Iris pigment epithelial cell (primary cell): ENCODE data around the gene CFAP97.
"Not testable (repeated sequence)": the region's sequence is repeated elsewhere in the genome, so short reads cannot be mapped to it uniquely, and the experiment has no call there.

Source experiments
- DNase-seq: peaks from one replicate; pipeline ENCODE4 v3.0.0-alpha.2; 2011; ENCODE audit warnings: low read depth

The CFAP97 gene

DNA sequence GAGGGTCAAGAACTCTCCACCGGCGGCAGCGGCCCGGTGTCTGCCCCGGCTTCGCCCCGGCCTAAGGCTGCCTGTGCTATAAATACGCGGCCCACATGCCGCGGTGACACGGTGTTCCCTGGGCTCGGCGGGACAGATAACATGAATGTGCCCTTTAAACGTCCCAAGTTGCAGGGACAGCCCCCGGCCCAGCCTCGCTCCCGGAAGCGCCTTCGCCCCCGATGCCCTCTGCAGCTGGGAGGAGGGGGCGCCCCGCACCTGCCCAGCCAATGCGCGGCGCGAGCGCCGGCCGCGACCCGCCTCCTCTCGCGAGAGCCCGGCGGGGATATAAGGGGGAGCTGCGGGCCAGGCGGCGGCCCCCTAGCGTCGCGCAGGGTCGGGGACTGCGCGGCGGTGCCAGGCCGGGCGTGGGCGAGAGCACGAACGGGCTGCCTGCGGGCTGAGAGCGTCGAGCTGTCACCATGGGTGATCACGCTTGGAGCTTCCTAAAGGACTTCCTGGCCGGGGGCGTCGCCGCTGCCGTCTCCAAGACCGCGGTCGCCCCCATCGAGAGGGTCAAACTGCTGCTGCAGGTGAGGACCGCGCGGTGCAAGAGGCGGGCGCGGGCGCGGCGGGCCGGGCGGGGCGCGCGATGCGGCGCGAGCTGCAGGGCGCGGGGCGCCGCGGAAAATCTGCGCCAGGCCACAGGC is 60.7 kb downstream of the CFAP97 start, which contains the start of gene SLC25A4:
Gene SLC25A4 (plus strand): TSS at position 355 of the 689 bp plus-strand sequence. CDS start 107 bp downstream, at position 462.
- peak; percentile 64 for DNase-seq

DNA sequence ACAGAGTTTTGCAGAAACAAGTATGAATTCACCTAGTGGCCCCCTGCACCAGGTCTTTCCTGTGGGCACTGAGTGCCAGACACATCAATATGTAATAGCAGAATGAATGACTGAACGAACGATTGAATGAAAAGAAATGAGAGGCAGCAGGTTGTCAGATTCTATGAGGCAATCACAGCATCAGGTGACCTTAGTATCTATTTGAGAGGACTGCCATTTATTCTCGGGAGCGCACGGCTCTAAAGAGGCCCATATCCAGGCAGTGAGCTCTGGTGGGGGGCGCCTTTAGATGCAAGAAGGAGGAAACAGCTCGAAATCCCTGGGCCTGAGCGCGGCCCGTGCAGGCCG is 61.3 kb downstream of the CFAP97 start:
- DNase-seq = peak; percentile 23

DNA sequence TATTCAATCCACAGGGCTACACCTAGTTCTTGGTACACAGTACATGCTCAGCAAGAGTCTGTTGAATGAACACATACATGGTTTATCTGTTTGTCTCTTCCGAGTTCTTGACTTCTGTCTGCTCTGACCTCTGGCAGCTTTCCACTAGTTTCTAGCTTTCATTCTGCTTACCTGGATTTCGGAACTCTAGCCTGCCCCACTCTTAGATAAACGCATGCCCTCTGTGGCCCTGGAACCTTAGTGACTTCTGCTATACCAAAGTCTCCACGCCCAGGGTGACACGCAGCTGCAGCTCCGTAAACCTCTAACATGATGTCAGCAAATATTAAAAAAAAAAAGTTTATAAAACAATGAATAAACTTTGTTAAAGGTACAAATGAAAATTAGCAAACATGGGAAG is 62.0 kb downstream of the CFAP97 start:
- DNase-seq = no peak

DNA sequence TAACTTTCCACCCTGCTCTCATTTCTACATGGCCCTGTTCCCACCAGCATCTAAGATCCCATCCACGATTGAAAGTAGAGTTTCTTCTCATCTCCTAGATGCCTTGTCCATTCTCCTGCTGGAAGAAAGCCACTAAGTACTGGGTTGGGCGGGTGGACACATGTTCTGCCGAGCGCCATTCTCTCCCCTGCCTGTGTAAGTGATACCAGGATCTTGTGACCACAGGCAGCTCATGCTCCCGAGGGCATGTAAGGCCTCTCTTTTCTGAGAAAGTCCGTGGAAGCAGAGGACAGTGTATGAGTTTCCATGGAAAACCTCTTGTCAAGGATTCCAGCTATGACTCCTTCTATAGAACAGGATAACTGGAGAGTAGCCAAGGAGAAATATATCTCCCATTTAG is 64.1 kb downstream of the CFAP97 start:
- DNase-seq = no peak

DNA sequence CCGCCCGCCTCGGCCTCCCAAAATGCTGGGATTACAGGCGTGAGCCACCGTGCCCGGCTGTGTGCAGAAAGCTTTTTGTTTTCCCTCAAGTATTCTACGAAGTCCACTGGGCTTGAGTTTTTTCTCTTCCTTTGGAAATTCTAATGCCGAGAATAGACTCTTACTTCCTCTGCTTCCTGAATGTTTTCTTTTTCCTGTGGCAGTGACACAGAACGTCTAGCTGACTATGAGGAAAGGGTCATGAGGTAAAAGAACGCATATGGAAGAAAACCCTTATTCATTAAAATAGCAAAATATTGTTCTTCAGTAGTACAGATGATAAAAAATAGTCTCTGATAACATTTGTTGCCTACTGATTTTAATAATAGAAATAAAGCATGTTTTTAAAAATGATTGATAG is 65.6 kb downstream of the CFAP97 start:
- no peak for DNase-seq

GRCh38 chr4:185137233-185137925 is 66.4 kb downstream of the CFAP97 start:
- DNase-seq = no peak

DNA sequence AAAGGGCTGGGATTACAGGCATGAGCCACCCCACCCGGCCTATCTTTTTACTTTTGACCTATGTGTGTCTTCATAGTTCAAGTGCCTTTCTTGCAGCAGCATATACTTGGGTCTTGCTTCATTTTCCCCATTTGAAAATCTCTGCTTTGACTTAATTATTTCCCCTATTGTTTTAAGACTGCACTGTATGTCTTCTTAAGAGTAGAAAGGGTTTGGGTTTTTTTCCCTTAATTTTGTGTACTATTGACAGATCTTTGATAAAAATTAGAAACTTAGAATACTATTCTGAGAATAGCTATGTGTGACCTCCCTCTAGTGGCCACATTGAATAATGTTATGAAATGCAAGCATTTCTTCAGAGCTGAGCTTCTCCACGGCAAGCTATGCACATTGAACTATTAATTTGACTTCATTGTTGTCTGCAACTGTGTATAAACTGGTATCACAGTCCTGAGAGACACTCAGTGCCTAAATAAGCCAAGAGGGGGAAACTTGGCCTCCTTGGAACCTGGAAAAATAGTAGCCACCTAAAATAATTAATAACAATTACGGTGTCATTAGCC is 69.4 kb downstream of the CFAP97 start:
- peak; percentile 58 for DNase-seq

DNA sequence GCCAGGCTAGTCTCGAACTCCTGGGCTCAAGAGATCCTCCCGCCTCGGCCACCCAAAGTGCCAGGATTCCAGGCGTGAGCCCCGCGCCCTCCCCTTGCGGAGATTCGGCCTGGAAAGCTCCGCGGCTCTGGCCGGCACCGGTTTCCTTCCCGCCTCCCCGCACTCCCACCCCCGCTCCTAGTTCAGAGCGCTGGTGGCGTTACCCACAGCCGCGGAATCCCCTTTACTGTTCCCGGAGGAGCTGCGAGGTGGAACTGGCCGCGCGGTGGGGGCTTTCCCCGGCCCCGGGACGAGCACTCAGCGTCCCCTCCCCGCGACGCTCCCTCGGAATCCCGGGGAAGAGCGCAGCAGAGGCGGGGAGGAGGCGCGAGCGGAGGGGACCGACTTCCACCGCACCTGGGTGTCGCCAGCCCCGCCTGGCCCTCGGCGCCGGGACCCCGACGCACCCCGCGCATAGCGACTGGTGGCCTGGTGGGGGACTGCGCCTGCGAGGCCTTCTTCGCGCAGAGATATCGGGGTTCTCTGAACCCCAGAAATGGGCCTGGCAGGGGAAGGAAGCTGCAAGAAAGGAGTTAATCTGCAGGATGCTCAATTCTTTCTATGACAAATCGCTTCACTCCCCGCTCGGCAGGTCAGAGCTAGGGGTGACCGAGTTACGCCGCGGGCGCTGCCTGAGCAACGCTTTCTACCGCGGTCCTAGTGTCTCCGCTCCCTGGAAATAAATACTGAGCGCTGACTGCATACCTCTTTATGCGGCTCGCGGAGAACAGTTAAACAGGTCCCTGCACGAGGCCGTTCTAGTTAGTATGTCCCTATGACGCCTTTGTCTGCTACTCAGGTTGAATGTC is 75.3 kb downstream of the CFAP97 start:
- no peak for DNase-seq

GRCh38 chr4:185127021-185127925 is 76.5 kb downstream of the CFAP97 start:
- peak; percentile 22 for DNase-seq

GRCh38 chr4:185124006-185124405 is 79.8 kb downstream of the CFAP97 start:
- no peak for DNase-seq

- peak; percentile 26 for DNase-seq
These were observed 81.0 kb downstream of the CFAP97 start for GRCh38 chr4:185122681-185123345.

- no peak for DNase-seq
These were observed 83.2 kb downstream of the CFAP97 start for GRCh38 chr4:185120631-185120946.

DNA sequence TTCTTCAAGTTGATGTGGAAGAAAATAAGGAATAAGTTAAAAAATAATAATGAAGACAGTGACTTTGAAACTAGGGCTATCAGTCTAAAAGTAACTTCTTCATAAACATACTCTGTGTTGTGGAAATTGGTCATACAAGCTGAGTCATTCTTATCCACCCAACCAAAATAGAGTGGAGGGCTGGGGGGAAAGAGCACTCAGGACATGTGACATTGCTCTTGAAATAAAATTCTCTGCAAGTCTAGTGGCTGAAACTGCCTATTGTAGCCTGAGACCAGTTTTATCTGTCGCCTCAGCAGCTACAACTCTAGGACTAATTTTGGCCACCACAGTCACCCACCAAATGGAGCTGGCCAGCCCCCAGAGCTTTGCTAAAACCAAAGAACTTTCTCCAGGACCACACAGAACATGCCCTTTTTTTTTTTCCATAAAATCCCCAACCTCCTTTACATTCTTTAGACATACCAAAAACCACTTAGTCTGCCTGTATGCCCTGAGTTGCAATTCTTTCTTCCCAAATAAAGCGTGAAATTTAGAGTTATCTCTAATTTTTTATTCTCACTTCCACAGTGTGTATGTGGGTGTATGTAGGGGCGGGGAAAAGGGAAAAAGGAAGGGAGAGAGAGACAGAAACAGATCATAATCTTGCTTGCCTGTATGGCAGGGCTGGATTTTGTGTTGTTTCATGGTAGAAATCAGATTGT is 83.7 kb downstream of the CFAP97 start:
- DNase-seq = no peak

GRCh38 chr4:185119467-185119866 is 84.3 kb downstream of the CFAP97 start:
- not testable (repeated sequence) for DNase-seq

DNA sequence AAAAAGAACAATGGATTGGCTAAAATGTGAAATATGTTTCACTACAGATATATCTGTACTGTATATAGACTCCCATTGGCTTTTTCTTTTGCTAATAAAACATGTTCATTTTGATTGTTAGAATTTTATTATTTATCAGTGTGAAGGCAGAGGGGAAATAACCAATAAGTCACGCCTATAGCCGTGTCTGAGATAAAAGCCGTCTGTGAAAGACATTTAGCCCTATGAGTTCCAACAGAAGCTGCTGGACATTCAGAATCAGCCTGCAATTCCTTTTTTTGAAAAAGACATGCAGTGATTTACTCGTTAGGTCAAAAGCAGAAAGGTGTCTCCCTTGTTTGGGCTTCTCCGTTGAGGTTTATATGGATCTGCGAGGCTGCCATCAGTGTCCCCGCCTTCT is 84.9 kb downstream of the CFAP97 start:
- no peak for DNase-seq

DNA sequence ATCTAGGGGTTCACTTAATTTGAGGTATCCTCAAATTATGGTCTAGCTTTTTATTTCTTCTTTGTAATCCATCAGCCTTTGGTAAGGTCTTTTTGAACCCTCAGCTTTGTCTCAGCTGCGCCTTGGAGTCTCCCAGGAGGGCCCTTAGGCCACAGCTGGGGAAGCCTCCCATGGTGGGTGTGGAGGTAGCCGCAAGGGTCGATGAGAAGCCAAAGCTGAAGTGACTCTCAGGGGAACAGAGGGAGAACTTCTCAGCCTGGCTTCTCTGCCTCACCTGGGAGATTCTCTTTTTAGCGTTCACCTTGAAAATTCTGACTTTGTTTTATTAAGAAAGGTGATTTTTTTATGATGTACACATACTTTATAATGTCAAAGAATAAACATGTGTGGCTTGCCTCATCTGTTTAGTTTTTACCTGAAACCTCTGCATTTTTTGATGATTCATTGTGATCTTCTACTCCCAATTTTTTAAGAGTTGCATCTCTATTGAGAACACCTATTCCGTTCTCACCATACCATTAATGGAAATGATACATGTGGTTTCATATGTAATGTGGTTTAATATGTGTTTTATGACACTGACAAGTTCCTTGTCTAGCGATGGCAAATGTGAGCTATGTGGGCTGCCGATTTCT is 86.4 kb downstream of the CFAP97 start:
- no peak for DNase-seq

DNA sequence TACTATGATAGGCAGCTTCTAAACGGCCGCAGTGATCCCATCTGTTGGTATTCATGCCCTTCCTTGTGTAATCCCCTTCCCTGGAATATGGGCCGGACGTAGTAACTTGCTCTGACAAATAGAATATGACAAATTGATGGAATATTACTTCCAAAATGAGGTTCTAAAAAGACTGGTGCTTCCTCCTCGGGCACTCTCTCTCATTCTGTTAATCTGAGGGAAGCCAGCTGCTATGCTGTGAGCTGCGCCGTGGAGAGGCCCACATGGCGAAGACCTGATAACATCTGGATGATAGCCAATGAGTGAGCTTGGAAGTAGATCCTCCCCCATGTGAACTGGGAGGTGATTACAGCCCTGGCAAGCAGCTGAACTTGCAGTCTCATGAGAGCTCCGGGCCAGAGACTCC is 88.0 kb downstream of the CFAP97 start:
- peak; percentile 90 for DNase-seq

DNA sequence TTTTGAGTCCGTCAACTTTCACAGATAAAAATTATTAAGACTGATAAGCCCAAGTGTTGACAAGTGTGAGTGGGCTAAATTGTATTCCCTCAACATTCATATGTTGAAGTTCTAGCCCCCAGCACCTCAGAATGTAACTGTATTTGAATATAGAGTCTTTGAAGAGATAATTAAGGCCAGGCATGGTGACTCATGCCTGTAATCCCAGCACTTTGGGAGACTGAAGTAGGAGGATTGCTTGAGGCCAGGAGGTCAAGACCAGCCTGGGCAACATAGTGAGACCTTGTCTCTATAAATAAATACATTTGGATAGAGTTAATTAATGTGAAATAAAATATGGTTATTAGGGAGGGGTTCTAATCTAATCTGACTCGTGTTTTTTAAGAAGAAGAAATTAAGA is 90.5 kb downstream of the CFAP97 start:
- peak; percentile 14 for DNase-seq

DNA sequence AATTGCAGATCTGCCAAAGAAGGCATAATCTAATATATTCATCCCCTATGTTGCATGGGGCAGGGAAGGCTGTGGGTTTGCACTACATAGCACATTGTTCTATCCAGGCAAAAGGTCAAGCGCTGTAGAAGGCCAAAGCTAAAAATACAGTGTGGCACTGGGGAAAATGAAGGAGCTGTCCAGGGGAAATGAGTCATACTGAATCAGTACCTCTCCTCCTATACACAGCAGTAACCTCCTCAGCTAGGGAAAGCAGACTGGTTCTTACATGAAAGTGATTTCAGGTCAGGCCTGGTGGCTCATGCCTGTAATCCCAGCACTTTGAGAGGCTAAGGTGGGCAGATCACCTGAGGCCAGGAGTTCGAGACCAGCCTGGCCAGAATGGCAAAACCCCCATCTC is 91.7 kb downstream of the CFAP97 start:
- DNase-seq = peak; percentile 96

DNA sequence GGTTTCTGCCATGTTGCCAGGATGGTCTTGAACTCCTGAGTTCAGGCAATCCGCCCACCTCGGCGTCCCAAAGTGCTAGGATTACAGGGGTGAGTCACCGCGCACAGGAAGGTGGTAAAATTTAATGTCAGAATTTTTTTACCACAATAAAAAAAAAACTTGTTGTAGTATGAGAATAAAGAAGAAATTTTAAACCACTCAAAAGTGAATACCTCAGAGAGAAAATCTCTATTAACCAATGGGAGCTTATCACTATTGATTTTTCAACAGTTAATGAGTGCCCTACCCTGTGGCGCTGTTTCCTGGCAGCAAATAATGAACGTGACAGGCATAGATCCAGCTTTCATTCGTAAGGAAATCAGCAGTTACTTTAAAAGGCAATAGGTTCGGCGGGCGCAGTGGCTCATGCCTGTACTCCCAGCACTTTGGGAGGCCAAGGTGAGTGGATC is 93.4 kb downstream of the CFAP97 start:
- DNase-seq = no peak
